Measurements from ENCODE around the gene CLASRP.

The CLASRP gene

GRCh38 chr19:45066921-45067661, 28.2 kb downstream of the CLASRP start:
- Histone ChIP-seq H2AFZ (ENCODE audit: low read length) (no peak overlapping the region), H3F3A (ENCODE audit: low read depth) (no peaks in the 10 kb centered on the region), H3K9ac (ENCODE audit: low read depth, low read length, poor library complexity, severe bottlenecking) (no peak overlapping the region), H3K4me2 (ENCODE audit: low read depth, low read length, poor library complexity, severe bottlenecking) (no peak overlapping the region), H3K36me3 (ENCODE audit: insufficient read depth, low read length) (peaks cover 61% of the 10 kb centered on the region; the same call in 1 of the 2 replicates), H3K4me3 (ENCODE audit: low read length, poor library complexity, severe bottlenecking) (no peak overlapping the region), H3K9me2 (replicated peaks; ENCODE audit: low read depth, low read length) (no peaks in the 10 kb centered on the region), H3K4me1 (ENCODE audit: insufficient read depth, low read length, poor library complexity, severe bottlenecking) (no peaks in the 10 kb centered on the region), H4K20me1 (ENCODE audit: insufficient read depth, low read length, poor library complexity, severe bottlenecking) (no peaks in the 10 kb centered on the region), H3K79me2 (ENCODE audit: insufficient read depth, low read length) (no peaks in the 10 kb centered on the region), H3K9me3 (ENCODE audit: insufficient read depth, low read depth, low read length) (no peaks in the 10 kb centered on the region), H3K27me3 (ENCODE audit: insufficient read depth, low read length, poor library complexity, severe bottlenecking) (no peaks in the 10 kb centered on the region)
- TF ChIP-seq EZH2phosphoT487 (IDR thresholded peaks at IDR 0.05; ENCODE audit: borderline replicate concordance): no peak
- TF ChIP-seq, protein P1, sequence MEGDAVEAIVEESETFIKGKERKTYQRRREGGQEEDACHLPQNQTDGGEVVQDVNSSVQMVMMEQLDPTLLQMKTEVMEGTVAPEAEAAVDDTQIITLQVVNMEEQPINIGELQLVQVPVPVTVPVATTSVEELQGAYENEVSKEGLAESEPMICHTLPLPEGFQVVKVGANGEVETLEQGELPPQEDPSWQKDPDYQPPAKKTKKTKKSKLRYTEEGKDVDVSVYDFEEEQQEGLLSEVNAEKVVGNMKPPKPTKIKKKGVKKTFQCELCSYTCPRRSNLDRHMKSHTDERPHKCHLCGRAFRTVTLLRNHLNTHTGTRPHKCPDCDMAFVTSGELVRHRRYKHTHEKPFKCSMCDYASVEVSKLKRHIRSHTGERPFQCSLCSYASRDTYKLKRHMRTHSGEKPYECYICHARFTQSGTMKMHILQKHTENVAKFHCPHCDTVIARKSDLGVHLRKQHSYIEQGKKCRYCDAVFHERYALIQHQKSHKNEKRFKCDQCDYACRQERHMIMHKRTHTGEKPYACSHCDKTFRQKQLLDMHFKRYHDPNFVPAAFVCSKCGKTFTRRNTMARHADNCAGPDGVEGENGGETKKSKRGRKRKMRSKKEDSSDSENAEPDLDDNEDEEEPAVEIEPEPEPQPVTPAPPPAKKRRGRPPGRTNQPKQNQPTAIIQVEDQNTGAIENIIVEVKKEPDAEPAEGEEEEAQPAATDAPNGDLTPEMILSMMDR (conservative IDR thresholded peaks at IDR 0.05; ENCODE audit: low read length): no peak

DNA sequence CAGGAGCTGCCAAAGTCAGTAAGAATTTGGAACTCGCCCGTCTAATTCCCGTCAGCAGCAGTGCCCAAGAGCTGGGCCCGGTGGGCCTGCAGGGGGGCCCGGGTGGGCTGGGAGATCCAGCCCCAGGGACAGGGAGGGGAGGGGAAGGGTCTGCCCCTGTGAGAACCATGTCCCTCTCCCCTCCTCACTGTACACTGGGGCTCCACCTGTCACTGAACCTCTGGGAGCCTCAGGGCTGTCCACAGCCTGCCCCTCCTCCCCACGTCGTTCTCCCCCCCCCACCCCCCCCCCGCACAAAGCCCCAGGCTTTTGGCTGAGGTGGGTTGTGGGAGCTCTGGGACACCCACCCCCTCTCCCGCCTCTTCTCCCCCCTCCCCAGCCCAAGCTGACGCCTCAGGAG, 29.2 kb downstream of the CLASRP start:
- Histone ChIP-seq H3F3A (ENCODE audit: low read depth) (no peaks in the 10 kb centered on the region), H2AFZ (ENCODE audit: low read length) (no peak overlapping the region), H4K20me1 (ENCODE audit: insufficient read depth, low read length, poor library complexity, severe bottlenecking) (no peaks in the 10 kb centered on the region), H3K4me1 (ENCODE audit: insufficient read depth, low read length, poor library complexity, severe bottlenecking) (no peaks in the 10 kb centered on the region), H3K9me2 (replicated peaks; ENCODE audit: low read depth, low read length) (no peaks in the 10 kb centered on the region), H3K4me2 (ENCODE audit: low read depth, low read length, poor library complexity, severe bottlenecking) (no peak overlapping the region), H3K27me3 (ENCODE audit: insufficient read depth, low read length, poor library complexity, severe bottlenecking) (no peaks in the 10 kb centered on the region), H3K9me3 (ENCODE audit: insufficient read depth, low read depth, low read length) (no peaks in the 10 kb centered on the region), H3K9ac (ENCODE audit: low read depth, low read length, poor library complexity, severe bottlenecking) (no peak overlapping the region), H3K4me3 (ENCODE audit: low read length, poor library complexity, severe bottlenecking) (no peak overlapping the region), H3K36me3 (ENCODE audit: insufficient read depth, low read length) (peaks cover 55% of the 10 kb centered on the region; the same call in 1 of the 2 replicates), H3K79me2 (ENCODE audit: insufficient read depth, low read length) (no peaks in the 10 kb centered on the region)
- no peak for TF ChIP-seq EZH2phosphoT487 (IDR thresholded peaks at IDR 0.05; ENCODE audit: borderline replicate concordance)
- TF ChIP-seq, protein P1 (conservative IDR thresholded peaks at IDR 0.05; ENCODE audit: low read length): no peak

DNA sequence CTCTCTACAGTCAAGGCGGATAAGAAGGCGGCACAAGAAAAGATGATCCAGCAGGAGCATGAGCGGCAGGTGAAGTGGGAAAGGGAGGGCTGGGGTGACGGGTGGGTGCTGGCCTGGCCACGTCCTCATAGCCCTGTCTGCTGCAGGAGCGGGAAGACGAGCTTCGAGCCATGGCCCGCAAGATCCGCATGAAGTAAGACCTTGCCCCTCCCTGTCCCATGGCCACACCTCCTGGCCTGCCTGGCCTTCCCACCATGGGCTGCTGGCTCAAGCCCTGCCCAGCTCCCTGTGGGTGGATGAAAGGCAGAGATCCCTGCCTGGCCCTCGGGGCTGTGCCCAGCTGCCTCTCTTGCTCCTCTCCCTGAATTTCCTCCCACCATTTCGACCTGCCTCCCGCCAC, 30.2 kb downstream of the CLASRP start:
- Histone ChIP-seq H3K4me2 (ENCODE audit: low read depth, low read length, poor library complexity, severe bottlenecking) (no peak overlapping the region), H2AFZ (ENCODE audit: low read length) (no peak overlapping the region), H3F3A (ENCODE audit: low read depth) (no peaks in the 10 kb centered on the region), H3K79me2 (ENCODE audit: insufficient read depth, low read length) (no peaks in the 10 kb centered on the region), H3K9me3 (ENCODE audit: insufficient read depth, low read depth, low read length) (no peaks in the 10 kb centered on the region), H3K9ac (ENCODE audit: low read depth, low read length, poor library complexity, severe bottlenecking) (no peak overlapping the region), H4K20me1 (ENCODE audit: insufficient read depth, low read length, poor library complexity, severe bottlenecking) (no peaks in the 10 kb centered on the region), H3K36me3 (ENCODE audit: insufficient read depth, low read length) (peaks cover 48% of the 10 kb centered on the region; the same call in 1 of the 2 replicates), H3K4me3 (ENCODE audit: low read length, poor library complexity, severe bottlenecking) (no peak overlapping the region), H3K4me1 (ENCODE audit: insufficient read depth, low read length, poor library complexity, severe bottlenecking) (no peaks in the 10 kb centered on the region), H3K27me3 (ENCODE audit: insufficient read depth, low read length, poor library complexity, severe bottlenecking) (no peaks in the 10 kb centered on the region), H3K9me2 (replicated peaks; ENCODE audit: low read depth, low read length) (no peaks in the 10 kb centered on the region)
- TF ChIP-seq EZH2phosphoT487 (IDR thresholded peaks at IDR 0.05; ENCODE audit: borderline replicate concordance): no peak
- TF ChIP-seq, protein P1 (conservative IDR thresholded peaks at IDR 0.05; ENCODE audit: low read length): no peak
